HG02938 (cell line): Measurements from ENCODE around the gene DHRS7B.
"Not testable (repeated sequence)": the region's sequence is repeated elsewhere in the genome, so short reads cannot be mapped to it uniquely, and the experiment has no call there.

Source experiments
- ATAC-seq: cut with Tn5 transposase; IDR thresholded peaks from one replicate; pipeline ENCODE4 v1.9.1; 2021; ENCODE audit warnings: mild to moderate bottlenecking, moderate library complexity; ENCODE audit not compliant: unreplicated experiment

Gene DHRS7B

DNA sequence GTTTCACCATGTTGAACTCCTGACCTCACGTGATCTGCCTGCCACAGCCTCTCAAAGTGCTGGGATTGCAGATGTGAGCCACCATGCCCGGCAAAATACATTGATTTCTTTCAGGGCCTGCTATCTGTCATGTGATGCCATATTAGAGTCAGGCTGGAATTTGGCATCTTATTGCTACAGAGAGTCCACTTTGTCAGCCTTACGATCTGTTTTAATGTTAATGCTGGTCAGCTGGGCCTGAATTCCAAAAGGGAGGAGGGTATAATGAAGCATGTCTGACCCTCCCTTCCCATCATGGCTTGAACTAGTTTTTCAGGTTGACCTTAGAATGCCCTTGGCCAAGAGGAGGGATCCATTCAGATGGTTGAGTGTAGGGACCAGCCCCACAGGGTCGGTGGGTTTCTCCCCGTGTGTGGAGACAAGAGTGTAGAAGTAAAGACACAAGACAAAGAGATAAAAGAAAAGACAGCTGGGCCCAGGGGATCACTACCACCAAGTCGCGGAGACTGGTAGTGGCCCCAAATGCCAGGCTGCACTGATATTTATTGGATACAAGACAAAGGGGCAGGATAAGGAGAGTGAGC is 19.6 kb upstream of the DHRS7B start:
- ATAC-seq: not testable (repeated sequence)

DNA sequence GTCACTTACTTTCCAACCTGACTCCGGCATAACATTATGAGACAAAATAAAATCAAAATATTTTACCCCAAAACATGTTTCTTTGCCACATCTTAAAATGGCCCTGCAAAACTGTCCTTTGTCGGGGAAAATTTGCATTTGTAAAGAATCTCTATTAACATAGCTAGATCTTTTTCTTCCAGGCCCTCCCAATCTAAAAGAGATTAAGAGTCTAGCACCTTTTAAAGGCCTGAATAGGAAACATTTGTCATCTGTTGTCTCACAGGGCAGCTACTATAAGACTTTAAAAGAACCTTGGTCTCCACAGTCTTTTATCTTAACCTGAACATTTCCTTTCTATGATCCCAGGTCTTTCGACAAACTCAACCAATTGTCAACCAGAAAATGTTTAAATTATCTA is 18.1 kb upstream of the DHRS7B start:
- ATAC-seq: no peak

GRCh38 chr17:21113049-21113690 is 13.6 kb upstream of the DHRS7B start:
- ATAC-seq: no peak

- ATAC-seq: no peak
These were observed 13.0 kb upstream of the DHRS7B start for GRCh38 chr17:21113716-21114115.

GRCh38 chr17:21114791-21115190 is 12.0 kb upstream of the DHRS7B start:
- ATAC-seq: not testable (repeated sequence)

GRCh38 chr17:21119247-21119918 is 7.4 kb upstream of the DHRS7B start:
- ATAC-seq: no peak

DNA sequence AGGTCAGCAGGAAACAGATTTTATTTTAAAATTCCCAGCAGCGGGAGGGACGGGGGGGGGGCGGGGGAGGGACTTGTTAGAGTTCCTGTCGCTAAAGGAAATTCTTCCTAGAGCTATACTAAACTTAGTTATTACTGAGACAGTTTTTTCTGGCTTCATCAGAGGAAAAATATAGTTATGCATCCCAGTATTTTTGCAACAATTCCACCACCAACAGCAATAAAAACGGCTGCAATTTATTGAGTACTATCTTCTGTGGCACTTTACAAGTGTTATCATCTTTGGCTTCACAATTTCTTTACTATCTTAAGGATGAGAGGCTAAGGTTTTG is 6.9 kb upstream of the DHRS7B start:
- no peak for ATAC-seq

DNA sequence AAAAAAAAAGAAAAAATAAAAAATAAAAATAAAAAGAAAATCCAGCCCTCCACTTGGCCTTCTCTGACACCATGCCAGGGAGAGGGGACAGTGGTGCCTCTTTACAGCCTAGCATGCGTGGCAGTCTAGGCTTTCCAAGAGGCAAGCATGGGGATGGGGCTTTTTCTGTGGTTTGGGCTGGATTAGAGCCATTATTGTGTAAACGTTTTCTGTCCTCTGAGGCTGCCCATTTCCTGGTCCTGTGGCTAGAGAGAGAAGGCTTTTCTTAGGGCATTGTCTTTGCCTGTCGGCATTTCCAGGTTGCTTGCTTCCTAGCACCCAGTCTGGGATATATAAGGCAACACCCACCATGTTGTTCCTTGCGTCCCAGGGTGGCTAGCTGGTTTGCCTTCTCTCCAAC is 2.7 kb upstream of the DHRS7B start:
- ATAC-seq: no peak

DNA sequence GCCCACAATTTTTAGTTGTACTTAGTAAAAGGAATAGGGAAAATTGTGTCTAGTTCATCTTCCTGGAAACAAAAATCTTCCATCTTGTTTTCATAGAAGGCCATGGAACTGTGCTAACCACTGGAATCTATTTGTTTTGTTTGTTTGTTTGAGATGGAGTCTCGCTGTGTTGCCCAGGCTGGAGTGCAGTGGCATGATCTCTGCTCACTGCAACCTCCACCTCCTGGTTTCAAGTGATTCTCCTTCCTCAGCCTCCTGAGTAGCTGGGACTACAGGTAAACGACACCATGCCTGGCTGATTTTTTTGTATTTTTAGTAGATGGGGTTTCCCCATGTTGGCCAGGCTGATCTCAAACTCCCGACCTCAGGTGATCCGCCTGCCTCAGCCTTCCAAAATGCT is 2.2 kb upstream of the DHRS7B start:
- not testable (repeated sequence) for ATAC-seq

DNA sequence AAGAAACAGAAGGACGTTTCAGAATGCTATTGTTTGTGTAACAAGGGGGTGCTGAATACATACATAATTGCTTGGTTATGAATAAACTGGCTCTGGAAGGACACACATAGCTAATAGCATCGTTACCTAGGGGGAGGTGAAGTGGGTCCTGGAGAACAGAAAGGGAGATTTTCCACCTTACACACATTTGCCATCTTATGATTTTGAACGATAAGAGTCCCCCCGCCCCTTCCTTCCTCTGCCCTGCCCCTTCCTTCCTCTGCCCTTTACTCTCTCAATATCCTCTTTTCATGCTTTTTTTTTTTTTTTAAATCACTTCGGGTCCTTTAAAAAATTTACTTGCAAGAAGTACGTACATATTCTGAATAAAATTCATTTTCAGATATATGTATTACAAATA is 902 bp upstream of the DHRS7B start:
- no peak for ATAC-seq

DNA sequence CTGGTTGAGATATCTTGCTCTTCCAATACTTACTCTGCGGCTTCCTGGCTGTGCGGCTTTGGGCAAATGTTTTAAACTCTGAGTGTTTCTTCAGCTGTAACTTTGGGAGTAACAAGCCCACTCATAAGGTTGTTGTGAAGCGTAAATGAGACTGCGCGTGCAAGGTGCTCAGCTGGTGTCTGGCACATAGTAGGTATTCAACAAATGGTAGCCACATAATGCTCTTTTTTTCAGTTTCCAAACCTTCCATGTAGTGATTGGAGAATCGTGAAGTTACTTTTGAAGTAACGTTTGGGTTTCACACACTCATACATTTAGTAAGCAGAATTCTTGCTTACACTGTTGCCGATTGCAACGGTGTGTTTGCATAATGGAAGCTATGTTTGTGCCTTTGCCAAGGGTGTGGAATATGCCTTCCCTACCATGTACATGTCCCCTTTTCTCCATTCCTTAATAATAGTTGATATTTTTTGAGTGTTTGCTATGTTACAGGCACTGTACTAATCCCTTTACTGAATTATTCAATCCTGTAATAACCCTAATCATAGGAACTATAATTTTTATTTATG is 829 bp downstream of the DHRS7B start:
- ATAC-seq: no peak

DNA sequence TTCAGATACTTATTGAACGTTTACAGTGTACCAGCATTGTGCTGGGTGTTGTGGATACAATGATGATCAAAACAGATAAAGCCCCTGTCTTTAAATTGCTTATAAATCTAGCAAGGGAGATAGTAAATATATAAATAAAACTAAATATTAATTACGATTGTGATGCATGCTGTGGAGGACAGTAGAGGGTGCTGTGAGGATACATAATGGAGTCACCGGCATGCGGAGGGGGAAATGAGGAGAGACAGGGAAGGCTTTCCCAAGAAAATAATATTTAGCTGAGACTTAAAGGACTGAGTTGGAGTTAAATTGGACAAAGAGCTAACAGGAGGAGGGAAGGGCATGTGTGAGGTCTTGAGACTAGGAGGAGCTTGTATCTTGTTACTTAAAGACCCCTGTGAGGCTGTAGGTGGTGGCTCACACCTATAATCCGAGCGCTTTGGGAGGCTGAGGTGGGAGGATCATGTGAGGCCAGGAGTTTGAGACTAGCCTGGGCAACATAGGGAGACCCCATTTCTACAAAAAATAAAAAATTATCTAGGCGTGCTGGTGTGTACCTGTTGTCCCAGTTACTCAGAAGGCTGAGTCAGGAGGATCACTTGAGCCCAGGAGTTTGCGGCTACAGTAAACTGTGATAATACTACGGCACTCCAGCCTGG is 2.4 kb downstream of the DHRS7B start:
- ATAC-seq: no peak

- ATAC-seq: no peak
These were observed 4.4 kb downstream of the DHRS7B start for GRCh38 chr17:21131137-21131536.

DNA sequence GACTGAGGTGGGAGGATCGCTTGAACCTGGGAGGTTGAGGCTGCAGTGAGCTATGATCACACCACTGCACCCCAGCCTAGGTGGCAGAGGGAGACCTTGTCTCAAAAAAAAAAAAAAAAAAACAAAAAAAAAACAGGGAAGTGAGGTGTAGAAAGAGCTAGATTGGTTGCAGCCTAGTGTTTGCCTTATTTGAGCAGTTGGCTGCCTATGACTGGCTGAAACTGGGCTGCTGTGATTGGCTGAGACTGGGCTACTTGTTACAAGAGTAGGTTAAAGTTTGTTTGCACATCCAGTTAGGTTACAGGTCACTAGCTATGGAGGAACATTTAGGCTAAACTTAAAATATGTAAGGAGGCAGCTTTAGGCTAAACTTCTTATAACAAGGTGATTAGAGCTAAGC is 5.7 kb downstream of the DHRS7B start:
- no peak for ATAC-seq

- ATAC-seq: no peak
These were observed 7.8 kb downstream of the DHRS7B start for GRCh38 chr17:21134559-21134958.

- peak; percentile 47 for ATAC-seq
These were observed 14.1 kb downstream of the DHRS7B start for GRCh38 chr17:21140911-21141310.

DNA sequence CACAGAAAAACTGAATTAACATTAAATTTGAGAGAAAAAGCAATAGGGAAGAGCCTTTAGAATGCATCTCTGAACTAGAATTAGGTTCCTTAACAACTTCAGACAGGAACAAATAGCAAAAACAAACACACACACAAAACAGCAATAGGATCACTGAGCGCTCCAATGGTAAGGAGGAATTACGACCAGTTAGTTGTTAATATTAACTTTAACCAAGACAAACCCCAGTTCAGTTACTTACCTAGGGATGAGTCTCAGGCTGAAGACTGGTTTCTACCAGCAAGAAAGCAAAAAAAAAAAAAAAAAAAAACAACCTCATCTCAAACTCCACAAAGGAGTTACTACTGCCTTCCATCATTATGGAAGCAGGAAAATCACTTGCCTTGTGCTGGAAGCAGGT is 14.6 kb downstream of the DHRS7B start:
- no peak for ATAC-seq

GRCh38 chr17:21142065-21142464 is 15.3 kb downstream of the DHRS7B start:
- ATAC-seq: not testable (repeated sequence)

- no peak for ATAC-seq
These were observed 16.9 kb downstream of the DHRS7B start for GRCh38 chr17:21143695-21144094.

DNA sequence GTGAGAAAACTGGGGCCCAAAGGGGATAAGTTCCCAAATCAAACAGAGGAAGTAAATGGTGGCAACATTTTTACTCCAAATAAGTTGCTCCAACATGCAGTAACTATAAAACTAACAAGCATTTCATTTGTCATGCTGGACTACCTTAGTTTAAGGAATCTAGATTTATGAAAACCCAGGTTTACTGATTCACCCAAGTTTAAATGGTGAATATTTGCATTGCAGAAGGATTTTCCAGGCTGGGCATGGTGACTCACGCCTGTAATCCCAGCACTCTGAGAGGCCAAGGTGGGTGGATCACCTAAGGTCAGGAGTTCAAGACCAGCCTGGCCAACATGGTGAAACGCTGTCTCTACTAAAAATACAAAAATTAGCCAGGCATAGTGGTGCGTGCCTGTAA is 17.5 kb downstream of the DHRS7B start:
- ATAC-seq: not testable (repeated sequence)

- ATAC-seq: no peak
These were observed 19.7 kb downstream of the DHRS7B start for GRCh38 chr17:21146362-21147015.
